IPS-15b (cell line): Measurements from ENCODE around the gene CSNK1G2.

Source experiments
- H3K27me3 ChIP-seq: one replicate; pipeline ENCODE4 v1.6.1; 2013; ENCODE audit warnings: low read length; ENCODE audit not compliant: control insufficient read depth, insufficient read depth
- H3K36me3 ChIP-seq: one replicate; pipeline ENCODE4 v1.6.1; 2013; ENCODE audit warnings: low read length; ENCODE audit not compliant: control insufficient read depth, insufficient read depth
- H3K4me1 ChIP-seq: one replicate; pipeline ENCODE4 v1.6.1; 2013; ENCODE audit warnings: mild to moderate bottlenecking, low read length; ENCODE audit not compliant: control insufficient read depth, insufficient read depth
- H3K4me3 ChIP-seq: one replicate; pipeline ENCODE4 v1.5.1; 2013; ENCODE audit warnings: low read depth, low read length
- H3K9ac ChIP-seq: one replicate; pipeline ENCODE4 v1.6.1; 2013; ENCODE audit warnings: low read depth, mild to moderate bottlenecking, low read length
- H3K9me3 ChIP-seq: one replicate; pipeline ENCODE4 v1.6.1; 2013; ENCODE audit warnings: mild to moderate bottlenecking, low read length; ENCODE audit not compliant: control insufficient read depth, insufficient read depth

The CSNK1G2 gene

GRCh38 chr19:1989513-1990229, 48.7 kb downstream of the CSNK1G2 start:
- Histone ChIP-seq H3K9ac (no peak overlapping the region), H3K4me3 (no peak overlapping the region), H3K27me3 (no peaks in the 10 kb centered on the region), H3K36me3 (peaks cover 49% of the 10 kb centered on the region), H3K9me3 (no peaks in the 10 kb centered on the region), H3K4me1 (no peaks in the 10 kb centered on the region)

- H3K9ac ChIP-seq = no peak overlapping the region
- no peaks in the 10 kb centered on the region for H3K9me3 ChIP-seq
- no peak overlapping the region for H3K4me3 ChIP-seq
- no peaks in the 10 kb centered on the region for H3K27me3 ChIP-seq
- peaks cover 43% of the 10 kb centered on the region for H3K36me3 ChIP-seq
- no peaks in the 10 kb centered on the region for H3K4me1 ChIP-seq
Measured at GRCh38 chr19:1990230-1991017, 49.5 kb downstream of the CSNK1G2 start.

- Histone ChIP-seq H3K27me3 (no peaks in the 10 kb centered on the region), H3K36me3 (peaks cover 36% of the 10 kb centered on the region), H3K4me3 (no peak overlapping the region), H3K4me1 (no peaks in the 10 kb centered on the region), H3K9me3 (no peaks in the 10 kb centered on the region), H3K9ac (no peak overlapping the region)
Measured at GRCh38 chr19:1991018-1991913, 50.3 kb downstream of the CSNK1G2 start.

- no peaks in the 10 kb centered on the region for H3K4me1 ChIP-seq
- peaks cover 28% of the 10 kb centered on the region for H3K36me3 ChIP-seq
- H3K4me3 ChIP-seq = no peak overlapping the region
- H3K9ac ChIP-seq = no peak overlapping the region
- no peaks in the 10 kb centered on the region for H3K27me3 ChIP-seq
- H3K9me3 ChIP-seq = no peaks in the 10 kb centered on the region
Measured at GRCh38 chr19:1992759-1993260, 51.8 kb downstream of the CSNK1G2 start.

- H3K9me3 ChIP-seq = no peaks in the 10 kb centered on the region
- peaks cover 11% of the 10 kb centered on the region for H3K36me3 ChIP-seq
- no peak overlapping the region for H3K4me3 ChIP-seq
- no peak overlapping the region for H3K9ac ChIP-seq
- no peaks in the 10 kb centered on the region for H3K27me3 ChIP-seq
- H3K4me1 ChIP-seq = no peaks in the 10 kb centered on the region
Measured at GRCh38 chr19:1997353-1998233, 56.6 kb downstream of the CSNK1G2 start.

GRCh38 chr19:1998712-1999708, 58.0 kb downstream of the CSNK1G2 start:
- Histone ChIP-seq H3K4me1 (no peaks in the 10 kb centered on the region), H3K9ac (no peak overlapping the region), H3K4me3 (no peak overlapping the region), H3K36me3 (peaks cover 7% of the 10 kb centered on the region), H3K9me3 (no peaks in the 10 kb centered on the region), H3K27me3 (no peaks in the 10 kb centered on the region)

- Histone ChIP-seq H3K4me3 (no peak overlapping the region), H3K36me3 (peaks cover 7% of the 10 kb centered on the region), H3K4me1 (no peaks in the 10 kb centered on the region), H3K9ac (no peak overlapping the region), H3K27me3 (no peaks in the 10 kb centered on the region), H3K9me3 (no peaks in the 10 kb centered on the region)
Measured at GRCh38 chr19:1999856-2000515, 59.0 kb downstream of the CSNK1G2 start.

GRCh38 chr19:2003874-2004273, 62.9 kb downstream of the CSNK1G2 start:
- H3K4me3 ChIP-seq = no peak overlapping the region
- H3K9me3 ChIP-seq = no peaks in the 10 kb centered on the region
- peaks cover 7% of the 10 kb centered on the region for H3K36me3 ChIP-seq
- H3K27me3 ChIP-seq = no peaks in the 10 kb centered on the region
- no peak overlapping the region for H3K9ac ChIP-seq
- no peaks in the 10 kb centered on the region for H3K4me1 ChIP-seq

- no peaks in the 10 kb centered on the region for H3K9me3 ChIP-seq
- no peak overlapping the region for H3K4me3 ChIP-seq
- H3K27me3 ChIP-seq = no peaks in the 10 kb centered on the region
- no peaks in the 10 kb centered on the region for H3K4me1 ChIP-seq
- peaks cover 5% of the 10 kb centered on the region for H3K36me3 ChIP-seq
- no peak overlapping the region for H3K9ac ChIP-seq
Measured at GRCh38 chr19:2010135-2010668, 69.2 kb downstream of the CSNK1G2 start.
